ENCODE measurements around the gene KRTAP5-10.
"Not testable (repeated sequence)": the region's sequence is repeated elsewhere in the genome, so short reads cannot be mapped to it uniquely, and the experiment has no call there.

KRTAP5-10 gene

GRCh38 chr11:71613931-71614330 lies 48.6 kb downstream of the KRTAP5-10 start:
- DNase-seq = not testable (repeated sequence)

GRCh38 chr11:71614366-71614917 lies 49.1 kb downstream of the KRTAP5-10 start:
- not testable (repeated sequence) for DNase-seq

GRCh38 chr11:71615003-71615402 lies 49.6 kb downstream of the KRTAP5-10 start:
- DNase-seq = not testable (repeated sequence)

Data from activated effector memory CD4-positive, alpha-beta T cell treated with anti-CD3 and anti-CD28 coated beads, Interleukin-2, amount 50 U/mL, for 16 hours (primary cell).